HG02884 (cell line): ENCODE measurements around the gene AVL9.

Source experiments
- ATAC-seq: cut with Tn5 transposase; IDR thresholded peaks from one replicate; pipeline ENCODE4 v1.9.1; 2021; ENCODE audit warnings: mild to moderate bottlenecking, moderate library complexity; ENCODE audit not compliant: unreplicated experiment

The AVL9 gene

DNA sequence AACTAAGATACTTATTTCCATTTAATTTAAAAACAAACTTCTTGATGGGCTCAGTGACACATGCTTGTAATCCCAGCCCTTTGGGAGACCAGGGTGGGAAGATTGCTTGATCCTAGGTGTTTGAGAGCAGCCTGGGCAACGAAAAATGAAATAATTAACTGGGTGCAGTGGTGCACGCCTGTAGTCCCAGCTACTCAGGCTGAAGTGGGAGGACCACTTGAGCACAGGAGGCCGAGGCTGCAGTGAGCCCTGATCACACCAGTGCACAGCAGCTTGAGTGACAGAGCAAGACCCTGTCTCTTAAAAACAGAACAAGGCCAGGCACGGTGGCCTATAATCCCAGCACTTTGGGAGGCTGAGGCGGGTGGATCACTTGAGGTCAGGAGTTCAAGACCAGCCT lies 37.4 kb downstream of the AVL9 start:
- no peak for ATAC-seq

GRCh38 chr7:32533276-32534029 lies 38.2 kb downstream of the AVL9 start:
- no peak for ATAC-seq

DNA sequence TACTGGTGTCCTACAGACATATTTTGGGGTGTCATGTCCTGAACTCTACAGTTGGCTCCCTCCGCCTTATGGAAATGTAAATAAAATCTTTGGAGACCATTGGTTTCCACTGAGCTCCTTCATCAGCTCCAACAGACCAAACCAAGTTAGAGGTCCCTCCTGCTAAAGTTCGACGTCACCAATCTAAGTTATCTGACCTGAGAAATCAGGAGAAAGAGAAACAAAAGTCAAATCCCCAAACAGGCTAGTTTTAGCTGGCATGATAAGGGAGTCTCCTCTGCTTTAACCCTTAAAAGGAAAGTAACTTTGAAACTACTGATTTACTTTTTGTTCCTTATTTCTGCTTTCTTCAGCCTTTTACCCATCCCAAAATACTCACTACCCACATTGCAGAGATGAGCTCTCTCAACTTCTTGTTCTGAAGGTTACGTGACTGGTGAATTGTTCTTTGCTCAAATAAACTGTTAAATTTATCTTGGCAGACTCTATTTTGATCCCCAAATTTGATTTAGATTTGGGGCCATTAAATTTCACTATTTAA lies 39.9 kb downstream of the AVL9 start:
- ATAC-seq, result peak; percentile 60

DNA sequence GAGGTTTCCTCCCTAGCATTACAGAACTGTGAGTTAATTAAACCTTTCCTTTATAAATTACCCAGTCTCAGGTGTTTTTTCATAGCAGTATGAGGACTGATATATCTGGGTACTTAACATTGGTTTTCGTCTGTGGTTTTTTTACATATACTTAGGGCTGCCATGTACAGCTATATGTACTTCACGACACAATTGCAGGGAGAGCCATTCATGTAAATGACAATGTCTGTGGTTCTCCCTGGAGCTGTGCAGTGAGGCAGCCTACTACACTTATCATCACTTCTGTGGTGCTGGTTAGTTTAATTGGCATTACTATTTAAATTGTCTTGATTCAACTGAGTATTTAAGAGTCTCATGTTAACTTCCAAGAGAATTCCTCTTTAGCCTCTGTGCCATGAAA lies 40.7 kb downstream of the AVL9 start:
- ATAC-seq, result no peak

GRCh38 chr7:32536585-32536984 lies 41.3 kb downstream of the AVL9 start:
- ATAC-seq, result no peak

- no peak for ATAC-seq
These were observed 42.5 kb downstream of the AVL9 start for GRCh38 chr7:32537760-32538159.

DNA sequence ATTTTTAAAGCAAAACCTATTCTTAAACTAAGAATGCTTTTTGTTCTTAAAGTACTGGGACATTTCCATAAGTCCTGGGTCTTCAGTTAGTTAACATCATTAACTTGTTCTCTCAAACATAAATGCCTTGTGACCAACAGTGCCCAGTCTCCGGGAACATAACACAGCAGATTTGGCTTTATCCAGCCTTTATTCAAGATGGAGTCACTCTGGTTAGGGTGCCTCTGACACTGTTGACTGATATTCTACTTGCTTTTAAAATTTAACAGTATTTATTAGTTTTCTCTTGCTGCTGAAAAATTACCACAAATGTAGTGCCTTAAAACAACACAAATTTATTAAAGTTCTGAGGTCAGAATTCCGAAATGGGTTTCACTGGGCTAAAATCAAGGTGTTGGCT lies 44.1 kb downstream of the AVL9 start:
- ATAC-seq, result no peak

DNA sequence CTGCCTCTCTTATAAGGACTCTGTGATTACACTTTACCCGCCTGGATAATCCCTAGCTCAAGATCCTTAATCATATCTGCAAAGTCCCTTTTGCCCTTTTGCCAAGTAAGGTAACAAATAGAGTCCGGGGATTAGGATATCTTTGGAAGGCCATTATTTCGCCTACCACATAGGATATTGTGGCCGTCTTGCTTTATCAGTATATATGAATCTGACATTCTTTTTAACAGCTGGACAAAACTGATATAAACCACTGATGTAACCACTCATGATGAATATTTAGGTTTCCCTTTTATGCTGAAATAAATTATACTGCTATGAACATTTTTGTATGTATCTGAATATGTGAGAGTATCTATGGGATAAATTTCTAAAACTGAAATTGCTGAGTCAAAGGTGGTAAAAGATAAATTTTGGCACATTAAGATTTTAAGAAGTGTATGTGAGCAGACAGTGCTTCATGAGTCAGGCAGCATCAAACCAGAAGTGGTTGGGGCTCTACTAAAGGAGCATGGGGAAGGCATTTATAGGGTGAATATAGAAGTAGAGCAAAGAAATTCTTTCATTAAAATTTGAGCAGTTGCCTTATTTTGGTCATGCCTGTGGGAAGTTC lies 44.7 kb downstream of the AVL9 start:
- ATAC-seq, result no peak

- ATAC-seq, result no peak
These were observed 47.3 kb downstream of the AVL9 start for GRCh38 chr7:32542595-32542994.

DNA sequence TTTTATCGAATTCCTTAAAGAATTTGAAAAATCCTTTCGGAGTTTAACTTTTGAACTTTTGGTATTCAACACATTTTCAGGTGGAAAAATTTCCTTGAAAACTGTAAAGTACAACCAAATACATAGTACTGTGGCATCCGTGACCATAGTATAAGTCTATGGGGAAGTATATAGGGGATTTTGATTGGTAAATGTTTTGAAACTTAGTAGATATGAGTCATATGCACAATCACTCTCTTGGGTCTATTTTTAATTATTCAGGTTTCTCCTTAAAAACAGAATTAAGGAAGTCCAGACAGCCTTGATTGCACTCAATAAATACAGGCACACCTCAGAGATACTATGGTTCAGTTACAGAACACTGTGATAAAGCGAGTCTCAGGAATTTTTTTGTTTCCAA lies 64.2 kb downstream of the AVL9 start:
- ATAC-seq, result no peak

DNA sequence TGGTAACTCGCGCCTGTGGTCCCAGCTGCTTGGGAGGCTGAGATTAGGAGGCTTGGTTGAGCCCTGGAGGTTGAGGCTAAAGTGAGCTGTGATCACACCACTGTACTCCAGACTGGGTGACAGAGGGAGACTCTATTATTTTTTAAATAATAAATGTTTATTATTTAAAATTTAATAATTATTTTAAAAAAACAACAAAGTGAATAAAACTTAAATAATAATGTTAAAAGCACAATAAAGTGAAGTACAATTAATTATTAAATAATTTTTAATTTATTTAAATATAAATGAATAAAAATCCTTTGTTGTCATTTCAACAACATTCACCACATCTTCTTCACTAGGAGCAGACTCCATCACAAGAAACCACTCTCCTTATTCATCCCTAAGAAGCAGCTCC lies 64.8 kb downstream of the AVL9 start:
- ATAC-seq, result no peak

DNA sequence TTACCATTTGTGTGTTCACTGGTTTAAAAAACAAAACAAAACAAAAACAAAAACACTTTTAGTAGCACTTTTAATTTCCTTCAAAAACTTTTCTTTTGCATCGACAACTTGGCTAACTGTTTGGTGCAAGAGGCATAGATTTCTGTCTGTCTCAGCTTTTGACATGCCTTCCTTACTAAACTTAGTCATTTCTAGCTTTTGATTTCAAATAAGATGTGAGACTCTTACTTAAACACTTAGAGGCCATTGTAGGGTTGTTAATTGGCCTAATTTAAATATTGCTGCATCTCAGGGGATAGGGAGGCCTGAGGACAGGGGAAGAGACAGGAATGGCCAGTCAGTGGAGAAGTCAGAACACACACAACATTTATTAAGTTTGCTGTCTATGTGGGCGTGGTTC lies 66.3 kb downstream of the AVL9 start:
- no peak for ATAC-seq

DNA sequence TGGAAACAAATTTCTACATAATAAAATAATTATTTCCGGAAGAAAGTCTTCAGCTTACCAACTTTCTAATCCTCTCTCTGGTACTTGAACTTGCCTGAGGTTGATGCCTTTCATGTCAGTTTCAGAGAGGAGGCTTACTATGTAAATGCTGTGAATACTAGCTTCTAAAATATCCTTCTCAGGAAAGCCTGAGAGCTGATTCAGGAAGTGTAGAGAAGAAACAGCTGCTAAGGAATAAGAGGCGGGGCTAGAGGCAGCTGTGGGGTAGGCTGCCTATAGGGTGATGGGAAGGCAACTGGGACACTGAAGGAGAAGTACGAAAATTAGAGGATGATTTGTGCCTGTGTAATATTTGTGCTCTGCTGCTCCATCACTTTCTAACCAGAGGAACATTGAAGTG lies 69.3 kb downstream of the AVL9 start:
- no peak for ATAC-seq

DNA sequence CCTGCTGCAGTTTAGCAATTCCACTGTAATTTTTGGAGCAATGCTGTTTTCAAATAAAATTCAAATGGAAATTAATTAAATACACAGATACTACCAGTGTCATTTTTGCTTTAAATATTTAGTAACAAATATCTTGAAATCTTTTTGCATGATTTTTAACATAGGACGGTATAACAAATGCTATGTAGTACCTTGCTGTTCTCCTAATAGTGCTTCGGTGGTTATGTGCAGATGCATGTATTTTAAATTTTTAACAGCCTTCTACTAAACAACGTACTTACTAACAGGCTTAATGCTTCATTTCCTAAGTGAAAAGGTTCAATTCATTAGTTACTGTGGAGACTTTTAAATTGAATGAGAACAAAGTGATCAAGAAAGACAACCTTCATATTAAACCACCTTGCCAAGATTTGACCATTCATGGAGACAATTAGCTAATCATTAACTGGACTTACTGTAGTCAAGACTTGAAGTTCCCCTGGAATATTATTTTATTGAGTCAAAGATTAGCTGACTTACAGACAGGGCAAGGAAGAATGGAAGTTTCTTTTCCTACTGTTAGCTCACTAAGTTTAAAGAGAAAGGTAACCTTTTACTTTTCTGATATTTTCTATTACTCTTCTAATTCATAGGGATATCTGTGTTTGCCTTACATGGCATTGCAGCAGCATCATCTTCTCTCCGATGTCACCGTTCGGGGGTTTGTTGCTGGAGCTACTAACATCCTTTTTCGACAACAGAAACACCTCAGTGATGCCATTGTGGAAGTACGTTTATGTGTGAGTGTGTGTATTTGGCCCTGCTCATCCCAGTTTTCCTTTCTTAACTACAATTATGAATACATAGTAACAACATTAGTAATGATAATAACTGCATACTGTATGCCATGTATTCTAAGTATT lies 74.3 kb downstream of the AVL9 start:
- ATAC-seq, result no peak

DNA sequence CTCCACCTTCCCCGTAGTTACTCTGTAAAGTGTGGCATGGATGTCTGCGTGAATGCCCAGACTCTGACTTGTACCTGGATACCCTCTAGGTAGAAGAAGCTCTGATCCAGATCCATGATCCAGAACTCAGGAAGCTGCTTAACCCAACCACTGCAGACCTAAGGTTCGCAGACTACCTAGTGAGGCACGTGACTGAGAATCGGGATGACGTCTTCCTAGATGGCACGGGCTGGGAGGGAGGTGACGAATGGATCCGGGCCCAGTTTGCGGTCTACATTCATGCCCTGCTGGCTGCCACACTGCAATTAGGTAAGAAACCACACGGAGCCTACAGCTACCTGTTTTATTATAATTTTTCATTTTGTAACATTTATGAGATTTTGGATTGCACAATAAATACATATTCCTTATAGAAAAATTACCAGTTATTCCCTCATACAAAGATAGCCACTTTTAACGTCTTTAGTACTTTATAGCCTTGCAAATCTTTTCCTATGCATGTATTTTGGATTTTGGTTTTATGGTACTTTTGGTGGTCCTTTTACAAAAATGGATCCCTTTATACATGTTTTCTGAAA lies 77.9 kb downstream of the AVL9 start:
- ATAC-seq, result no peak

DNA sequence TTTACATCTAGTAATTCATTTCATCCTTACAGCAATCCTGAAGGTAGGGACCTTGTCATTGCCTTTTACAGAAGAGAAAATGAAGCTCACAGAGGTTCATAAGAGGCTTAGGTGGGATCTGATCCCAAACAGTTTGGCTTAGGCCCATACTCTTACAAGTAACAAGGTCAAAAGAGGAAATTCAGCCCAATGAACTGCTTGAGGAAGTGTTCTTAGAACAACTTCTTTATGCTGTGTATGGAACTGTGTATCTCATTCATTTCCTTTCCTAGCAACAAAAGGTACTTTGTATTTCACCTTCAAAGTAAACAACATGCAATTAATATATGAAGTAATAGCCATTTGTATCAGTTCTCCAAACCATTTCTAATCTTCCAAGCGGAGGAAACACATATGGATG lies 79.3 kb downstream of the AVL9 start:
- no peak for ATAC-seq

DNA sequence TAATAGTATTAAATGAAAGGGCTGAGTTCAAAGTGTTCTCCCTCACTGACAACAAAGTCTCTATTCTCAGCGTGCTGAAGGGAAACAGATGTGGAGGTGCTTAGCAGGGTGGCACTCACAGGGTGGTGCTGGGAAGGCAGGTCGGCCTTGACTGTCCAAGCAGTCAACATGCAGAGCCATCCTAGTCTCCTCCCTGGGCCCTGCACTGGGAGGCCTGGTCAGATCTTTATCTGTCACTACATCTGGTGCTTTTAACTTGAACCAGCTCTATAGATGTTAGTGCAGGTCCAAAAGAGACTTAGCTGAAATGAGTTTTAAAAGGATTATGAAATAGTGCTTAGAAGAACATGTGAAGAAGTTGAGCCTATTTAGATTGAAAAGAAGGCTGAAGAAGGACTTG lies 82.1 kb downstream of the AVL9 start:
- ATAC-seq, result no peak

GRCh38 chr7:32579776-32580175 lies 84.5 kb downstream of the AVL9 start:
- ATAC-seq, result no peak

DNA sequence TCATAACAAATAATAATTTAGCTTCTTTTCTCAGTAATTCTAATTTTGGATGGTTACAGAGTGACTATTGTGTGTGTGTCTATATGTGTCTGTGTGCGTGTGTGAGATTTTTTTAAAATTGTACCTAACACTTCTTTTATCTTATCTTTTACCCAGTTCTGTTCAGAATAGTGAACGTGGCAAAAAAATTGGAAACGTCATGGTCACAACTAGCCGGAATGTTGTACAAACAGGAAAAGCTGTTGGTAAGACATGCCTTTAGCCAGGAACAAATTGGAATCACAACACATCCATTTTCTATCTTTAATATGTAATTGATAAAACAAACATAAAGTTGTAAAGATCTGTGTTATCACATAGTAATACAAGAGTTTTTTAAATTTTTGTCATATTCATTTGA lies 85.4 kb downstream of the AVL9 start:
- no peak for ATAC-seq

DNA sequence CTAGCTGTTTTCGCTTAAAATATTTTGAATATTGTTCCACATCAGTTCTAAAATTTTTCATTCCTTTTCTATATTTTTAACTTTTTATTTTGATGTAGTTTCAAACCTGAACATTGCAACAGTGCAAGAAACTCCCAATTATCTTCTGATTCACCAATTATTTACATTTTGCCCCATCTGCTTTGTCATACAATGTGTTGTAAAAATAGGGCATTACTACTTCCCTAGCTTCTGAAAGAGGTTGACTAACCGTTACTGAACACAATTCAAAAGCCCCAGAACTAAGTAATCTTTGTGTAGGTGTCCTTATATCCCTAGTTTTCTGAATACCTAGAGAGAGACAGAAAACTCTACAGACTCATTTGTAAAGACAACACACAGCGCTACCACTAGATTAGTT lies 86.7 kb downstream of the AVL9 start:
- ATAC-seq, result no peak

DNA sequence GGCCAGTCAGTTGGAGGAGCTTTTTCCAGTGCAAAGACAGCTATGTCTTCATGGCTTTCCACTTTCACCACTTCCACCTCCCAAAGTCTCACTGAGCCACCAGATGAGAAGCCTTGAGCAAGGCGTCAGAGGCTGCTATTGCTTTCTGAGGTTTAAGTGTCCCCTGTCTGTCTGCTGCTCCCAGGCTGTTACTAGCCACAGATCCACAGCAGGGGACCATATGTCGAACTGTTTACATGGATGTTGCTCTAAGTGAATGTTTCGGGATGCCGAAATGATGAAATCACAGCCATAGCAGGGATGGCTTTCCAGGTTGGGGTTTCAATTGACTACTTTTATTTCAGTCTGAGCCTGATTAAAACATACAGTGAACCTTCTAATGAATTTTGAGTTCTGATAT lies 88.5 kb downstream of the AVL9 start:
- no peak for ATAC-seq
